ENCODE data around the gene PRKD1.

The PRKD1 gene

GRCh38 chr14:29927376-29928116 is at the start of gene PRKD1:
TSS of gene PRKD1 (minus strand) at chr14:29927847.
- DNase-seq (ENCODE audit: low read depth, low spot score), result no peak

- DNase-seq (ENCODE audit: low read depth, low spot score), result no peak
These were observed 43.5 kb upstream of the PRKD1 start for GRCh38 chr14:29971101-29971500.

GRCh38 chr14:29955087-29955486 is 27.4 kb upstream of the PRKD1 start:
- no peak for DNase-seq (ENCODE audit: low read depth, low spot score)

GRCh38 chr14:29953501-29953900 is 25.9 kb upstream of the PRKD1 start:
- DNase-seq (ENCODE audit: low read depth, low spot score), result no peak

GRCh38 chr14:29944091-29944490 is 16.4 kb upstream of the PRKD1 start:
- no peak for DNase-seq (ENCODE audit: low read depth, low spot score)

GRCh38 chr14:29941401-29941800 is 13.8 kb upstream of the PRKD1 start:
- no peak for DNase-seq (ENCODE audit: low read depth, low spot score)

- DNase-seq (ENCODE audit: low read depth, low spot score), result no peak
These were observed 12.8 kb upstream of the PRKD1 start for GRCh38 chr14:29940482-29940881.

- DNase-seq (ENCODE audit: low read depth, low spot score), result no peak
These were observed 9.5 kb upstream of the PRKD1 start for GRCh38 chr14:29937116-29937515.

GRCh38 chr14:29930283-29930682 is 2.6 kb upstream of the PRKD1 start:
- no peak for DNase-seq (ENCODE audit: low read depth, low spot score)

GRCh38 chr14:29928117-29928640 is 532 bp upstream of the PRKD1 start:
- no peak for DNase-seq (ENCODE audit: low read depth, low spot score)

GRCh38 chr14:29926701-29927375 is 809 bp downstream of the PRKD1 start:
- DNase-seq (ENCODE audit: low read depth, low spot score), result no peak

- no peak for DNase-seq (ENCODE audit: low read depth, low spot score)
These were observed 1.4 kb downstream of the PRKD1 start for GRCh38 chr14:29926228-29926627.

GRCh38 chr14:29925736-29926135 is 1.9 kb downstream of the PRKD1 start:
- no peak for DNase-seq (ENCODE audit: low read depth, low spot score)

- no peak for DNase-seq (ENCODE audit: low read depth, low spot score)
These were observed 2.4 kb downstream of the PRKD1 start for GRCh38 chr14:29925101-29925722.

- no peak for DNase-seq (ENCODE audit: low read depth, low spot score)
These were observed 7.8 kb downstream of the PRKD1 start for GRCh38 chr14:29919845-29920244.

- DNase-seq (ENCODE audit: low read depth, low spot score), result no peak
These were observed 8.7 kb downstream of the PRKD1 start for GRCh38 chr14:29918981-29919380.

GRCh38 chr14:29913566-29913965 is 14.1 kb downstream of the PRKD1 start:
- no peak for DNase-seq (ENCODE audit: low read depth, low spot score)

GRCh38 chr14:29911810-29912209 is 15.8 kb downstream of the PRKD1 start:
- no peak for DNase-seq (ENCODE audit: low read depth, low spot score)

GRCh38 chr14:29908652-29909577 is 18.7 kb downstream of the PRKD1 start:
- no peak for DNase-seq (ENCODE audit: low read depth, low spot score)

GRCh38 chr14:29906256-29906870 is 21.3 kb downstream of the PRKD1 start:
- no peak for DNase-seq (ENCODE audit: low read depth, low spot score)

GRCh38 chr14:29905543-29905942 is 22.1 kb downstream of the PRKD1 start:
- DNase-seq (ENCODE audit: low read depth, low spot score), result no peak

All from activated CD4-positive, CD25-positive, alpha-beta regulatory T cell treated with anti-CD3 and anti-CD28 coated beads, Interleukin-2, amount 50 U/mL, for 16 hours (primary cell).